BJ (cell line): ENCODE data around the gene RGS17. TPM values are rescaled to one million over a fixed set of nuclear protein-coding genes. Genes with fewer than 3 reads are reported as not detected.

ENCODE experiments used
- CTCF ChIA-PET: fragments of 350-600 bp; formaldehyde crosslinking; extraction: SDS; loops from one replicate; lab custom pipeline; 2021; ENCODE audit warnings: antibody characterized with exemption, inconsistent platforms; lab: Yijun Ruan, JAX
- POLR2A ChIA-PET: fragments of 300-600 bp; sonication (Branson Sonifier 250); formaldehyde crosslinking; extraction: SDS; loops from one replicate; lab custom pipeline; 2021; ENCODE audit warnings: antibody characterized with exemption; lab: Charles Lee
- DNase-seq: peaks from one replicate; pipeline ENCODE4 v3.0.0-alpha.2; 2011; ENCODE audit warnings: low read depth
- H3K27me3 ChIP-seq: 2 replicates; pipeline ENCODE4 v1.6.0; 2011; ENCODE audit warnings: low read length; ENCODE audit not compliant: control insufficient read depth, insufficient read depth
- H3K36me3 ChIP-seq: 2 replicates; pipeline ENCODE4 v1.5.1; 2011; ENCODE audit warnings: low read length; ENCODE audit not compliant: control insufficient read depth, insufficient read depth
- H3K4me3 ChIP-seq: 2 replicates; pipeline ENCODE4 v1.5.1; 2011; ENCODE audit warnings: low read depth, mild to moderate bottlenecking, control low read depth, low read length
- CTCF ChIP-seq: IDR thresholded peaks from 2 replicates; pipeline ENCODE4 v1.5.1; 2011; ENCODE audit warnings: low read depth, mild to moderate bottlenecking, control low read depth, inconsistent platforms, low read length, moderate library complexity; ENCODE audit not compliant: insufficient read depth
- polyA plus RNA-seq: library from polyadenylated mRNA; depleted of rRNA; stranded (reverse); fragments of >200 nt; gene quantifications from 2 replicates; pipeline ENCODE4 v1.2.3, GENCODE V29; 2011

The RGS17 gene
- polyA plus RNA-seq, 1 experiment: 0.09 TPM

- ChIA-PET POLR2A (no interaction called here), CTCF (no interaction called here)
- no peak overlapping the region for H3K4me3 ChIP-seq
- H3K36me3 ChIP-seq: no peaks in the 10 kb centered on the region
- no peak for DNase-seq
- TF ChIP-seq CTCF: no peak
- H3K27me3 ChIP-seq: no peaks in the 10 kb centered on the region
These were observed 29.6 kb downstream of the RGS17 start for GRCh38 chr6:153101461-153101860.

DNA sequence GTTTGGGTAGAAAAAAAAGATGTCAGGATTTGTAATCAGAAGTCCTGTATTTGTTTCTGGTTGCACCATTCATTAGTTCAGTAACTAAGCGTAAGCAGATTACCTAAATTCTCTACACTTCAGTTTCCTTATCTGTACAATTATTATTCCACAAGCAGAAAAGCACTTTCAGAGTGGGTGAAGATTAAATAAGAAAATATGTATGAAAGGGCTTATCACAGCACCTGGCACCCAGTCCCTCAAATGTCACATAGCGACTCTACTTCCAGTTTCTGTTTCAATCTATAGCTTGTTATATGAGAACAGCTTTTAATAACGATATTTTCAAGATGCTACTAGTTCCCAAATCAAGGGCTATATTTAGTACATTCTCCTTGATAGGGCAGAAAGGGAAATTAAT, 31.4 kb downstream of the RGS17 start:
- Histone ChIP-seq H3K27me3 (no peaks in the 10 kb centered on the region), H3K4me3 (no peak overlapping the region), H3K36me3 (no peaks in the 10 kb centered on the region)
- DNase-seq: no peak
- CTCF ChIA-PET: no interaction called here
- POLR2A ChIA-PET: no interaction called here
- no peak for TF ChIP-seq CTCF

DNA sequence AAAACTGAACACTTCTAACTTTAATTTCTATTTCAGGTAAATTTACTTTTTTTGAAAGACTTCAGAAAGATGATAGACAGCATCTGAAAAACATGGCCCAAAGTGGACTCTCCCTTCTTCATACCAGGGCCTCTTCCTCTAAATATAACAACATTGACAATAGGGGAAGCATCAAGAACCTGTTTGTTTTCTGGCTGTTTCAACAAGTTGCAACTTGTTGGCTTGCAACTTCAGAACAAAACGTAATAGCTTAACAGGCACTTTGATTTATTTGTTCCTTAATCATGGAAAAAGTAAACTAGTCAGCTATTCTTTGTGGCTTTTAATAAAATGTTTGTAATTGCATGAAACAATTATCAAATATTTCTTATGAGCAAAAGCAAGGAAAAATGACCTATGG, 34.3 kb downstream of the RGS17 start:
- ChIA-PET POLR2A (no interaction called here), CTCF (no interaction called here)
- TF ChIP-seq CTCF: no peak
- Histone ChIP-seq H3K36me3 (no peaks in the 10 kb centered on the region), H3K4me3 (no peak overlapping the region), H3K27me3 (no peaks in the 10 kb centered on the region)
- no peak for DNase-seq

- Histone ChIP-seq H3K4me3 (no peak overlapping the region), H3K27me3 (no peaks in the 10 kb centered on the region), H3K36me3 (no peaks in the 10 kb centered on the region)
- no peak for DNase-seq
- TF ChIP-seq CTCF: no peak
- CTCF ChIA-PET: no interaction called here
- POLR2A ChIA-PET: no interaction called here
These were observed 35.1 kb downstream of the RGS17 start for GRCh38 chr6:153096031-153096430.

GRCh38 chr6:153092082-153093013, 38.7 kb downstream of the RGS17 start:
- Histone ChIP-seq H3K27me3 (no peaks in the 10 kb centered on the region), H3K36me3 (no peaks in the 10 kb centered on the region), H3K4me3 (no peak overlapping the region)
- TF ChIP-seq CTCF: no peak
- DNase-seq: peak; percentile 47
- CTCF ChIA-PET: no interaction called here
- POLR2A ChIA-PET: no interaction called here
